ENCODE results near the gene FAM20A. TPM values are rescaled to one million over a fixed set of nuclear protein-coding genes. Genes with fewer than 3 reads are reported as not detected.

FAM20A gene
- polyA plus RNA-seq, 1 donor from 2014 or later, result not detected

DNA sequence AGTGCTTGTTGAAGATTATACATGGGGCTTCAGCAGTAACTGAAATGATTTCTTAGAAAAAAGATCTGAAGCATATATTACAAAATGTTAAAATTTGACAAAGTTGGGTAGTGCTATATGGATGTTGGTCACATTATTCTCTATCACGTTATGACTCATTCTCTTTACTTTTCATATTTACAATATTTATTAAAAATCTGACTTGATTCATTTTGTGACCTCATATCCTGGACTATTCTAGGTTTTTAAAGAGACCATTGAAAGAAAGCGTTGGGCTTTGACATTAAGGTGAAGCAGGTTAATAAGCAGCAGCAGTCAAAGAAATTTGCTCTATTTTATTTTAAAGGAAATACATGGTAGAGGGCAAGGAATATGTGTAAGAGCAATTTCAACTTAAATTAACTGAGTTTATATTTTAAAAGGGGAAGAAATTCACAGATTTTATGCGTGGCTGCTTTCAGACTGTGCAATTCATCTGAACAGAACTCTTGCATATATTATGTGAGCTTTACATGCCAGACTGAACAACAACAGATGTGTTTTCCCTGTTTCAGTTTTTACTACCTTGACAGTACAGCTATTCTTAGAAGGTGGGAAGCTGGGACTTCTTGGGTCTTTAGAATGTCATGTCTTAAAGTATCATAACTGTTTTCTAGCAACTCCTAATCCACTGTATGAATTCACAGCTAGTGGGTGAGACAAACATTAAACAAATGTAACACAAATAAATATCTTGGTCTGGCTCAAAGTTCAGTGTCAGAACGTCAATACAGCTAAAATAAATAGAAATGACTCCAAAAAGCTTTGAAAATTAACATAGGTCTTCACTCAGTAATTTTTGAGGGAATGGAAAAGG, 10.4 kb upstream of the FAM20A start:
- no peak overlapping the region for H3K27ac ChIP-seq (ENCODE audit: low read length)
- H3K79me2 ChIP-seq (replicated peaks; ENCODE audit: insufficient read depth, low read length), result no peaks in the 10 kb centered on the region
- no peaks in the 10 kb centered on the region for H3K36me3 ChIP-seq (ENCODE audit: insufficient read depth, low read length)
- H2AFZ ChIP-seq (ENCODE audit: low read depth, low read length), result no peak overlapping the region
- no peak overlapping the region for H3K4me2 ChIP-seq (ENCODE audit: low read length)
- peaks cover 6% of the 10 kb centered on the region for H3K9me3 ChIP-seq (ENCODE audit: low read length)
- no peak for TF ChIP-seq RAD21 (conservative IDR thresholded peaks at IDR 0.05)
- TF ChIP-seq SMC3 (conservative IDR thresholded peaks at IDR 0.05; ENCODE audit: poor library complexity), result no peak
- TF ChIP-seq EP300 (conservative IDR thresholded peaks at IDR 0.05; ENCODE audit: poor library complexity, severe bottlenecking), result no peak
- no peak for TF ChIP-seq TAF1 (IDR thresholded peaks at IDR 0.05; ENCODE audit: low read depth)
- no peak for TF ChIP-seq MXI1 (conservative IDR thresholded peaks at IDR 0.05; ENCODE audit: poor library complexity, severe bottlenecking)
- TF ChIP-seq POLR2AphosphoS5 (IDR thresholded peaks at IDR 0.05), result no peak
- TF ChIP-seq EZH2 (IDR thresholded peaks at IDR 0.05; ENCODE audit: borderline replicate concordance, insufficient read depth, low read length, poor library complexity, severe bottlenecking), result no peak
- H3F3A ChIP-seq (ENCODE audit: insufficient read depth, low read length, poor library complexity, severe bottlenecking), result no peaks in the 10 kb centered on the region
- no peaks in the 10 kb centered on the region for H3K9me2 ChIP-seq (ENCODE audit: insufficient read depth, low read length)
- H3K9ac ChIP-seq (ENCODE audit: low read length), result no peak overlapping the region
- no peaks in the 10 kb centered on the region for H3K27me3 ChIP-seq (ENCODE audit: insufficient read depth, low read depth, low read length)
- H3K4me3 ChIP-seq (ENCODE audit: low read length), result no peak overlapping the region
- H4K20me1 ChIP-seq (ENCODE audit: insufficient read depth), result no peaks in the 10 kb centered on the region

DNA sequence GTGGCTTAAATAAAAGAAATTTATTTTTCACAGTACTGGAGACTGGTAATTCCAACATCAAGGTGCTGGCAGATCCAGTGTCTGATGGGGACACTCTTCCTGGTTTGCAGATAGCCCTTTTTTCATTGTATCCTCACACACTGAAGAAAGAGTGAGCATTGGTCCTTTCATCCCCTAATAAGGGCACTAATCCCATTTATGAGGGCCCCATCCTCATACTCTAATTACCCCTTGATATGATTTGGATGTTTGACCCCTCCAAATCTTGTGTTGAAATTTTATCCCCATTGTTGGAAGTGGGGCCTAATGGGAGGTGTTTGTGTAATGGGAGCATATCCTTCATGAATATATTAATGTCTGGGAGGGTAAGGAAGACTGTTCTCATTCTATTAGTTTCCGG, 9.4 kb upstream of the FAM20A start:
- H3K9ac ChIP-seq (ENCODE audit: low read length), result no peak overlapping the region
- no peaks in the 10 kb centered on the region for H3K9me2 ChIP-seq (ENCODE audit: insufficient read depth, low read length)
- no peak overlapping the region for H2AFZ ChIP-seq (ENCODE audit: low read depth, low read length)
- no peak overlapping the region for H3K27ac ChIP-seq (ENCODE audit: low read length)
- no peaks in the 10 kb centered on the region for H3K36me3 ChIP-seq (ENCODE audit: insufficient read depth, low read length)
- no peaks in the 10 kb centered on the region for H3F3A ChIP-seq (ENCODE audit: insufficient read depth, low read length, poor library complexity, severe bottlenecking)
- no peaks in the 10 kb centered on the region for H3K27me3 ChIP-seq (ENCODE audit: insufficient read depth, low read depth, low read length)
- no peaks in the 10 kb centered on the region for H3K79me2 ChIP-seq (replicated peaks; ENCODE audit: insufficient read depth, low read length)
- H3K4me2 ChIP-seq (ENCODE audit: low read length), result no peak overlapping the region
- H3K4me3 ChIP-seq (ENCODE audit: low read length), result no peak overlapping the region
- peaks cover 6% of the 10 kb centered on the region for H3K9me3 ChIP-seq (ENCODE audit: low read length)
- no peaks in the 10 kb centered on the region for H4K20me1 ChIP-seq (ENCODE audit: insufficient read depth)
- TF ChIP-seq POLR2AphosphoS5 (IDR thresholded peaks at IDR 0.05) (no peak), EP300 (conservative IDR thresholded peaks at IDR 0.05; ENCODE audit: poor library complexity, severe bottlenecking) (no peak), SMC3 (conservative IDR thresholded peaks at IDR 0.05; ENCODE audit: poor library complexity) (no peak), TAF1 (IDR thresholded peaks at IDR 0.05; ENCODE audit: low read depth) (no peak), MXI1 (conservative IDR thresholded peaks at IDR 0.05; ENCODE audit: poor library complexity, severe bottlenecking) (no peak), EZH2 (IDR thresholded peaks at IDR 0.05; ENCODE audit: borderline replicate concordance, insufficient read depth, low read length, poor library complexity, severe bottlenecking) (no peak), RAD21 (conservative IDR thresholded peaks at IDR 0.05) (no peak)
- TF ChIP-seq, protein P1, sequence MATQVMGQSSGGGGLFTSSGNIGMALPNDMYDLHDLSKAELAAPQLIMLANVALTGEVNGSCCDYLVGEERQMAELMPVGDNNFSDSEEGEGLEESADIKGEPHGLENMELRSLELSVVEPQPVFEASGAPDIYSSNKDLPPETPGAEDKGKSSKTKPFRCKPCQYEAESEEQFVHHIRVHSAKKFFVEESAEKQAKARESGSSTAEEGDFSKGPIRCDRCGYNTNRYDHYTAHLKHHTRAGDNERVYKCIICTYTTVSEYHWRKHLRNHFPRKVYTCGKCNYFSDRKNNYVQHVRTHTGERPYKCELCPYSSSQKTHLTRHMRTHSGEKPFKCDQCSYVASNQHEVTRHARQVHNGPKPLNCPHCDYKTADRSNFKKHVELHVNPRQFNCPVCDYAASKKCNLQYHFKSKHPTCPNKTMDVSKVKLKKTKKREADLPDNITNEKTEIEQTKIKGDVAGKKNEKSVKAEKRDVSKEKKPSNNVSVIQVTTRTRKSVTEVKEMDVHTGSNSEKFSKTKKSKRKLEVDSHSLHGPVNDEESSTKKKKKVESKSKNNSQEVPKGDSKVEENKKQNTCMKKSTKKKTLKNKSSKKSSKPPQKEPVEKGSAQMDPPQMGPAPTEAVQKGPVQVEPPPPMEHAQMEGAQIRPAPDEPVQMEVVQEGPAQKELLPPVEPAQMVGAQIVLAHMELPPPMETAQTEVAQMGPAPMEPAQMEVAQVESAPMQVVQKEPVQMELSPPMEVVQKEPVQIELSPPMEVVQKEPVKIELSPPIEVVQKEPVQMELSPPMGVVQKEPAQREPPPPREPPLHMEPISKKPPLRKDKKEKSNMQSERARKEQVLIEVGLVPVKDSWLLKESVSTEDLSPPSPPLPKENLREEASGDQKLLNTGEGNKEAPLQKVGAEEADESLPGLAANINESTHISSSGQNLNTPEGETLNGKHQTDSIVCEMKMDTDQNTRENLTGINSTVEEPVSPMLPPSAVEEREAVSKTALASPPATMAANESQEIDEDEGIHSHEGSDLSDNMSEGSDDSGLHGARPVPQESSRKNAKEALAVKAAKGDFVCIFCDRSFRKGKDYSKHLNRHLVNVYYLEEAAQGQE (IDR thresholded peaks at IDR 0.05; ENCODE audit: borderline replicate concordance), result no peak
- TF ChIP-seq, protein P2, sequence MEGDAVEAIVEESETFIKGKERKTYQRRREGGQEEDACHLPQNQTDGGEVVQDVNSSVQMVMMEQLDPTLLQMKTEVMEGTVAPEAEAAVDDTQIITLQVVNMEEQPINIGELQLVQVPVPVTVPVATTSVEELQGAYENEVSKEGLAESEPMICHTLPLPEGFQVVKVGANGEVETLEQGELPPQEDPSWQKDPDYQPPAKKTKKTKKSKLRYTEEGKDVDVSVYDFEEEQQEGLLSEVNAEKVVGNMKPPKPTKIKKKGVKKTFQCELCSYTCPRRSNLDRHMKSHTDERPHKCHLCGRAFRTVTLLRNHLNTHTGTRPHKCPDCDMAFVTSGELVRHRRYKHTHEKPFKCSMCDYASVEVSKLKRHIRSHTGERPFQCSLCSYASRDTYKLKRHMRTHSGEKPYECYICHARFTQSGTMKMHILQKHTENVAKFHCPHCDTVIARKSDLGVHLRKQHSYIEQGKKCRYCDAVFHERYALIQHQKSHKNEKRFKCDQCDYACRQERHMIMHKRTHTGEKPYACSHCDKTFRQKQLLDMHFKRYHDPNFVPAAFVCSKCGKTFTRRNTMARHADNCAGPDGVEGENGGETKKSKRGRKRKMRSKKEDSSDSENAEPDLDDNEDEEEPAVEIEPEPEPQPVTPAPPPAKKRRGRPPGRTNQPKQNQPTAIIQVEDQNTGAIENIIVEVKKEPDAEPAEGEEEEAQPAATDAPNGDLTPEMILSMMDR (IDR thresholded peaks at IDR 0.05; ENCODE audit: poor library complexity, severe bottlenecking), result no peak

All from neural cell (in vitro differentiated cells).